HG03521 (cell line): ENCODE data around the gene TIMM44.
"Not testable (repeated sequence)": the region's sequence is repeated elsewhere in the genome, so short reads cannot be mapped to it uniquely, and the experiment has no call there.

Source experiments
- ATAC-seq: cut with Tn5 transposase; IDR thresholded peaks from one replicate; pipeline ENCODE4 v1.9.1; 2021; ENCODE audit warnings: mild to moderate bottlenecking, moderate library complexity; ENCODE audit not compliant: unreplicated experiment

Gene TIMM44

DNA sequence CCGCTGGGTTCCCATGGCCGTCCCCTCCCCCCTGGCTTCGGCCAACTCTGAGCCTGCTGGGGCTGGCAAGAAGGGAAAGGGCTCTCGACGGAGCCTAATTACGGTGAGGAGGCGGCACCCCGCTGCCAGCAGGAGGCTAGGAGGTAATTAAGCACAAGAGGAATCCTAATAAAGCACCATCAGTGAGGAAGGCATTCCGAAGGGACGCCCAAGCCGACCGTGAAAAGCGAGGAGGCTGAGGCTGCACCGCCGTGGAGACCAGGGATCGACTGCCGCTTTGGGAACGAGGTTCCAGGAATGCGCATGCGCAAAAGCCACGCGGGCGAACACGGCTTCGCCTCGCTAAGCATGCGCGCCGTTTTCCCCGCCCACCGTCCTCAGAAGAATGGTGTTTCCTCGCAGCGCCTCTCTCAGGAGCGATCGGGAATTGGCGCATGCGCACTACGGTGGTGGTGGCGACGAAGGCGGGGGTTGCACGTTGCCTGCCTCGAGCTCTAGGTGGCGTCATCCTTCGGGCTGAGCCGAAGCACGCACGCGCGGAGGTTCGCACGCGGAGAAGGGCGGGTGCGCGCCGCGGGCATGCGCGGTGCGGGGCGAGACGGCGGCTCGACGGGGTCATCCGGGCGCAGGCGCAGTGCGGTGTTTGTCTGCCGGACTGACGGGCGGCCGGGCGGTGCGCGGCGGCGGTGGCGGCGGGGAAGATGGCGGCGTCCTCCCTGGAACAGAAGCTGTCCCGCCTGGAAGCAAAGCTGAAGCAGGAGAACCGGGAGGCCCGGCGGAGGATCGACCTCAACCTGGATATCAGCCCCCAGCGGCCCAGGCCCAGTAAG, 40.0 kb downstream of the TIMM44 start, which contains the start of gene MAP2K7:
TSS of gene MAP2K7 (plus strand) at position 634 of the 830 bp plus-strand sequence. CDS start at position 702, 68 bp downstream.
- ATAC-seq = peak; percentile 87

DNA sequence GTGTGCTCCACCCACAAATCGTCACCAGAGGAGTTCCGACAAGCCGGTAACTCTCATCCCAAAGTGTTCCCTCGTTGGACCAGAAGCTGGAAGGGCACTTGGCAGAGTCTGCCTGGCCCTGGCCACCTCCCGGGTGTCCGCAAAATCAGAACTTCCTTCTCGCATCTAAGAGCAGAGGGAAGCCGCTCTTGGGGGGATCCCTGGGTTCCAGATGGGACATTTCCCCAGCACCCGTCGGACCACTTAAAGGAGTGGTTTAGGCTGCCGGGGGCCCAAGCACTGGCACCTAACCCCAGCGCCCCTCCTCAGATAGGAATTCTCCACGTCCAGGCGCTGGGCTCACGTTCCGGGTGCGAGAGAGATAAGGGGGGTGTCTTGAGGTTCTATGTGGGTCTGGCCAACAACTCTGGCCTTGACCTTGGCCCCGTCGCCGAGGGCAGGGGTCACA, 40.6 kb downstream of the TIMM44 start:
- no peak for ATAC-seq

DNA sequence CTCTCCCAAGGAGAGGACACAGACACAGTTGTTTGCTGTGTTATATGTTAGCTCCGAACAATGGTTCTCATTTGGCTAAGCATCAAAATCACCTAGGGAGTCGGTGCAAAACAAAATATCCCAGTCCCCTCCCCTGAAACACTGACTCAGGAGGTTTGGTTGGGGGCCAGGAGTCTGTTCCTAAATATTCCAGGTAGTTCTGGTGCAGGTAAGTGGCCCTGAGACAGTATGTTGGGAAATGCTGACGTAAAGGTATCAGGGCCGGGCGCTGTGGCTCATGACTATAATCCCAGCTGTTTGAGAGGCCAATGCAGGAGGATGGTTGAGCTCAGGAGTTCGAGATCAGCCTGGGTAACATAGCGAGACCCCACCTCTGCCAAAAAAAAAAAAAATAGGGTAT, 42.1 kb downstream of the TIMM44 start:
- no peak for ATAC-seq

GRCh38 chr19:7900931-7901330, 42.5 kb downstream of the TIMM44 start:
- ATAC-seq = no peak

DNA sequence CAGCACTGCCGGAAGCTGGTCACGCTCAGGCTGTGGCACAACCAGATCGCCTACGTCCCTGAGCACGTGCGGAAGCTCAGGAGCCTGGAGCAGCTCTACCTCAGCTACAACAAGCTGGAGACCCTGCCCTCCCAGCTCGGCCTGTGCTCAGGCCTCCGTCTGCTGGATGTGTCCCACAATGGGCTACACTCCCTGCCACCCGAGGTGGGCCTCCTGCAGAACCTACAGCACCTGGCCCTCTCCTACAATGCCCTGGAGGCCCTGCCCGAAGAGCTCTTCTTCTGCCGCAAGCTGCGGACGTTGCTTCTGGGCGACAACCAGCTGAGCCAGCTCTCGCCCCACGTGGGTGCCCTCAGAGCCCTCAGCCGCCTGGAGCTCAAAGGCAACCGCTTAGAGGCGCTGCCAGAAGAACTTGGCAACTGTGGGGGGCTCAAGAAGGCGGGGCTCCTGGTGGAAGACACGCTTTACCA, 43.0 kb downstream of the TIMM44 start:
- ATAC-seq = no peak

- ATAC-seq = no peak
Observed at GRCh38 chr19:7899751-7900378, 43.6 kb downstream of the TIMM44 start.

GRCh38 chr19:7898967-7899366, 44.5 kb downstream of the TIMM44 start:
- no peak for ATAC-seq

- ATAC-seq = no peak
Observed at GRCh38 chr19:7897292-7897691, 46.2 kb downstream of the TIMM44 start.

DNA sequence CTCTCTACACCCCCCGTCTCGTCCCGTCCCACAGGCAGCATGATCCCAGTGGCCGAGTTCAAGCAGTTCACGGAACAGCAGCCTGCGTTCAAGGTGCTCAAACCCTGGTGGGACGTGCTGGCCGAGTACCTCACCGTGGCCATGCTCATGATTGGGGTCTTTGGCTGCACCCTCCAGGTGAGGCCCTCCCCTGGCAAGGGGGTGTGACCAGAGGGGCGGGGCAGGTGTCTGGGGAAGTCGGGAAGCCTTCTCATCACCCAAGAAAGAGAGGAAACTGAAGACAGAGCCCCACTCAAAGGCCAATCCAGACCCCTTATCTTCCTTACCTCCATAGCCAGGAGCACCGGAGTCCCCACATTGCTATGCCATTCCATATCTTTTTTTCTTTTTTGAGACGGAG, 47.9 kb downstream of the TIMM44 start:
- no peak for ATAC-seq

- no peak for ATAC-seq
Observed at GRCh38 chr19:7894612-7895309, 48.7 kb downstream of the TIMM44 start.

- not testable (repeated sequence) for ATAC-seq
Observed at GRCh38 chr19:7893362-7894101, 49.9 kb downstream of the TIMM44 start.

DNA sequence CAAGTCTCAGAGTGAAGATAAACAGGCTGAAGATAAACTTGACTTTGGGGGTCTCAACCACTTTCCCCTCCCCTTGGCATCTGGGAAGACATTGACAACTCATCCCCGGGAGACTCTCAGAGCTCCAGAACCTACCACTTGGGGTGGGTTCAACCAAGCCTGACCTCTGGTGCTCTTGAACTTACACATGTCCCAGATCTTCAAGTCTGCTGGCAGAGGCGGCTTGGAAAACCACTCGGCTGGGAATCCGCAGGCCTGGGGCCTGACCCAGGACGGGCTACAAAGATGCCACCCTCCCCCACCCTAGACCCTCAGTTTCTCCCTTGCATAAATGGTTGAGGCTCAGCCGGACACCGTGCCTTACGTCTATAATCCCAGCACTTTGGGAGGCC, 54.6 kb downstream of the TIMM44 start:
- ATAC-seq = no peak

GRCh38 chr19:7888145-7888825, 55.2 kb downstream of the TIMM44 start, which contains the start of gene LRRC8E:
TSS of gene LRRC8E (plus strand) at chr19:7888510. CDS start at chr19:7895604, 7,094 bp downstream.
- no peak for ATAC-seq

GRCh38 chr19:7887408-7888144, 55.9 kb downstream of the TIMM44 start:
- no peak for ATAC-seq

GRCh38 chr19:7885818-7886217, 57.6 kb downstream of the TIMM44 start:
- ATAC-seq = no peak

DNA sequence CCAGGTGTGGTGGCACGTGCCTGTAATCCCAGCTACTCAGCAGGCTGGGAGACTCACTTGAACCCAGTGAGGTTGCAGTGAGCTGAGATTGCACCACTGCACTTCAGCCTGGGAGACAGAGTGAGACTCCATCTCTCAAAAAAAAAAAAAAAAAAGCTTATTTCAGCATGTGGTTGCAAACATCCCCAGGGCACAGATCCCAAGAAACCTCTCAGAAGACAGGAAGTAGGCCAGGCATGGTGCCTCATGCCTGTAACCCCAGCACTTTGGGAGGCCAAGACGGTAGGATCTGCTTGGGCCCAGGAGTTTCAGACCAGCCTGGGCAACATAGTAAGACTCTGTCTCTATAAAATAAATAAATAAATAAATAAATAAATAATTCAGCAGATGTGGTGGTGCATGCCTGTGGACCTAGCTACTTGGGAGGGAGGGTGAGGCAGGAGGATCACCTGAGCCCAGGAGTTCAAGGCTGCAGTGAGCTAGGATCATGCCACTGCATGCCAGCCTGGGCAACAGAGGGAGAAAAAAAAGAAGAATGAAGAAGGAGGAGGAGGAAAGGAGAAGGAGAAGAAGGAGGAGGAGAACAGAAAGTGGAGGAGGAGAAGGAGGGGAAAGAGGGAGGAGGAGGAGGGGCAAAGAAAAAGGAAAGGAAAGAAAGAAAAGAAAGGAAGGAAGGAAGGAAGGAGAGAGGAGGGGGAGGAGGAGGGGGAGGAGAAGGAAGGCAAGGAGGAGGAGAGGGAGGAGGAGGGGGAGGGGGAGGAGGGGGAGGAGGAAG, 59.5 kb downstream of the TIMM44 start:
- no peak for ATAC-seq

DNA sequence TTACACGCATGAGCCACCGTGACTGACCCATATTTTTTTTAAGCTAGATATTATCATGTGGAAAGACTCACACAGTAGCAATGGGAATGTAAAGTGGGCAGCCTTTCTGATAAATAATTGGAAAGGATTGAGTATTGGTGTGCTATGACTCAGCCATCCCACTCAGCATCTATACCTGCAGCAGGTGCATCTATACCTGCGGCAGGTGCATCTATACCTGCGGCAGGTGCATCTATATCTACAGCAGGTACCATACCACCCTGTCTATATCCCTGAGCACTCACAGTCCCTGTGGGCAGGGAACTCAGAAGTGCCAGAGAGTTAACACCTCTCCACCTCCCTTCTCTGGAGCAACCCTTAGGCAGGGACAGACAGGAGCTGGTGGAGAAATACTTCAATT, 60.4 kb downstream of the TIMM44 start:
- ATAC-seq = no peak

GRCh38 chr19:7881910-7882309, 61.6 kb downstream of the TIMM44 start:
- ATAC-seq = no peak

- no peak for ATAC-seq
Observed at GRCh38 chr19:7879836-7880235, 63.6 kb downstream of the TIMM44 start.
